OCI-LY1 (cell line): ENCODE measurements around the gene NLRP5.

ENCODE experiments used
- H2AFZ ChIP-seq: fragments of 200-600 bp; sonication (generic), shearing (Covaris generic); 2 replicates; pipeline ENCODE4 v1.6.0; 2014; ENCODE audit warnings: antibody characterized with exemption, mild to moderate bottlenecking, low read length
- H3F3A ChIP-seq: fragments of 200-600 bp; sonication (generic), shearing (Covaris generic); 2 replicates; pipeline ENCODE4 v1.6.0; 2014; ENCODE audit warnings: mild to moderate bottlenecking, antibody characterized with exemption, low read length, moderate library complexity; ENCODE audit not compliant: insufficient read depth
- H3K27ac ChIP-seq: fragments of 200-600 bp; sonication (generic); 2 replicates; pipeline ENCODE4 v1.5.1; 2014; ENCODE audit warnings: low read length, mixed run types, mild to moderate bottlenecking, low read depth; ENCODE audit not compliant: poor library complexity, severe bottlenecking
- H3K27me3 ChIP-seq: fragments of 200-600 bp; sonication (generic); 2 replicates; pipeline ENCODE4 v1.6.0; 2014; ENCODE audit warnings: antibody characterized with exemption, mild to moderate bottlenecking, low read length, moderate library complexity; ENCODE audit not compliant: insufficient read depth
- H3K36me3 ChIP-seq: fragments of 200-600 bp; sonication (generic); 2 replicates; pipeline ENCODE4 v1.6.1; 2014; ENCODE audit warnings: mild to moderate bottlenecking, antibody characterized with exemption, low read length, moderate library complexity, mixed read lengths; ENCODE audit not compliant: insufficient read depth
- H3K4me1 ChIP-seq: fragments of 200-600 bp; sonication (generic); 2 replicates; pipeline ENCODE4 v1.5.1; 2014; ENCODE audit warnings: mild to moderate bottlenecking, low read length, moderate library complexity; ENCODE audit not compliant: insufficient read depth, severe bottlenecking
- H3K4me2 ChIP-seq: fragments of 200-600 bp; sonication (generic), shearing (Covaris generic); 2 replicates; pipeline ENCODE4 v1.6.1; 2014; ENCODE audit warnings: low read length
- H3K4me3 ChIP-seq: fragments of 200-600 bp; sonication (generic); 2 replicates; pipeline ENCODE4 v1.5.1; 2014; ENCODE audit warnings: low read length, low read depth, mild to moderate bottlenecking, mixed read lengths; ENCODE audit not compliant: poor library complexity, severe bottlenecking
- H3K79me2 ChIP-seq: fragments of 200-600 bp; shearing (Covaris generic); 2 replicates; pipeline ENCODE4 v1.6.1; 2016; ENCODE audit warnings: mixed run types, low read length, mixed read lengths; ENCODE audit not compliant: insufficient read depth
- H3K9ac ChIP-seq: fragments of 200-600 bp; sonication (generic), shearing (Covaris generic); 2 replicates; pipeline ENCODE4 v1.6.1; 2014; ENCODE audit warnings: mild to moderate bottlenecking, low read length, mixed read lengths
- H3K9me2 ChIP-seq: fragments of 200-600 bp; sonication (generic), shearing (Covaris generic); 2 replicates; pipeline ENCODE4 v1.6.1; 2014; ENCODE audit warnings: low read depth, mild to moderate bottlenecking, low read length, mixed read lengths
- H3K9me3 ChIP-seq: fragments of 200-600 bp; shearing (Covaris generic); 2 replicates; pipeline ENCODE4 v1.6.1; 2014; ENCODE audit warnings: low read length, mixed read lengths
- H4K20me1 ChIP-seq: fragments of 200-600 bp; sonication (generic), shearing (Covaris generic); 2 replicates; pipeline ENCODE4 v1.6.0; 2016; ENCODE audit warnings: mild to moderate bottlenecking, low read length; ENCODE audit not compliant: insufficient read depth
- EZH2 ChIP-seq: fragments of 200-600 bp; sonication (generic), shearing (Covaris generic); IDR thresholded peaks from 2 replicates; pipeline ENCODE4 v1.8.0; 2017; ENCODE audit warnings: borderline replicate concordance, mixed run types, mild to moderate bottlenecking, antibody characterized with exemption, low read length, moderate library complexity, mixed read lengths
- TF ChIP-seq, protein P1 (sequence below): fragments of 200-600 bp; sonication (generic), shearing (Covaris generic); IDR thresholded peaks from 2 replicates; pipeline ENCODE4 v1.5.1; 2017; ENCODE audit warnings: mild to moderate bottlenecking, antibody characterized with exemption, low read length, moderate library complexity, mixed read lengths

Gene NLRP5

DNA sequence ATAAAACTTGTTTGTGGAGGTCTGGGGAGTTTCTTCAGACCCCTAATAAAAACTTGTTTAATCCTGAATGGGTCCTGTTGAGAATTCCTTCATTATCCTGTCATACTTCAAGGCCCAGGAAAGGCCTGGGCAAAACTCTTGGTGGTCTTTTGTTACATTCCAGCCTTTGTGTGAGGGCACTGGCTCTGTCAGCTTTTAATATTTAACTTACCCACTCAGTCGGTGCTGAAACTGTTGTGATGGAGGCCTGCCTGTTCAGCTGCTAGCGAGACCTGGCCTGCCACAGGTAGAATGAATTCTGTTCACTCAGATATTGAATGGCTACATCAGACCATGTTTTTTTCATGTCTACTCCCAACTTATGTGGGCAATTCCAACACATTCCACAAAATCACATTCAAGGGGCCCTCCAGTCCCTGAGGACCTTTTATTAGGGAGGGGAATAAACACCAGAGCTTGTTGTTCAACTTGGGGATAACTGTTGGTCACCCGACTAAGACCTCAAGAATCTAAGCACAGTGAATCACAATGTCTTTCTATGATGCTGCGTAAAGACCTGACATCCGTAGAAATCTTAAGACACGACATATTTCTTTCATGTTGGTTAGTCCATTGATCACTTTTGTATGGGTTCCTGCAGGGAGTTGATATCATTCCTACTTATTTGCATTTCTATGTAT is 26.4 kb upstream of the NLRP5 start:
- Histone ChIP-seq H4K20me1 (no peaks in the 10 kb centered on the region), H3K4me3 (no peak overlapping the region), H3K36me3 (no peaks in the 10 kb centered on the region), H3K27ac (no peak overlapping the region), H3K27me3 (no peaks in the 10 kb centered on the region), H3F3A (no peaks in the 10 kb centered on the region), H3K4me1 (no peaks in the 10 kb centered on the region), H3K79me2 (no peaks in the 10 kb centered on the region), H3K9me2 (no peaks in the 10 kb centered on the region), H3K4me2 (no peak overlapping the region), H3K9me3 (no peaks in the 10 kb centered on the region), H2AFZ (no peak overlapping the region), H3K9ac (no peak overlapping the region)
- TF ChIP-seq, protein P1, sequence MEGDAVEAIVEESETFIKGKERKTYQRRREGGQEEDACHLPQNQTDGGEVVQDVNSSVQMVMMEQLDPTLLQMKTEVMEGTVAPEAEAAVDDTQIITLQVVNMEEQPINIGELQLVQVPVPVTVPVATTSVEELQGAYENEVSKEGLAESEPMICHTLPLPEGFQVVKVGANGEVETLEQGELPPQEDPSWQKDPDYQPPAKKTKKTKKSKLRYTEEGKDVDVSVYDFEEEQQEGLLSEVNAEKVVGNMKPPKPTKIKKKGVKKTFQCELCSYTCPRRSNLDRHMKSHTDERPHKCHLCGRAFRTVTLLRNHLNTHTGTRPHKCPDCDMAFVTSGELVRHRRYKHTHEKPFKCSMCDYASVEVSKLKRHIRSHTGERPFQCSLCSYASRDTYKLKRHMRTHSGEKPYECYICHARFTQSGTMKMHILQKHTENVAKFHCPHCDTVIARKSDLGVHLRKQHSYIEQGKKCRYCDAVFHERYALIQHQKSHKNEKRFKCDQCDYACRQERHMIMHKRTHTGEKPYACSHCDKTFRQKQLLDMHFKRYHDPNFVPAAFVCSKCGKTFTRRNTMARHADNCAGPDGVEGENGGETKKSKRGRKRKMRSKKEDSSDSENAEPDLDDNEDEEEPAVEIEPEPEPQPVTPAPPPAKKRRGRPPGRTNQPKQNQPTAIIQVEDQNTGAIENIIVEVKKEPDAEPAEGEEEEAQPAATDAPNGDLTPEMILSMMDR: no peak
- no peak for TF ChIP-seq EZH2

DNA sequence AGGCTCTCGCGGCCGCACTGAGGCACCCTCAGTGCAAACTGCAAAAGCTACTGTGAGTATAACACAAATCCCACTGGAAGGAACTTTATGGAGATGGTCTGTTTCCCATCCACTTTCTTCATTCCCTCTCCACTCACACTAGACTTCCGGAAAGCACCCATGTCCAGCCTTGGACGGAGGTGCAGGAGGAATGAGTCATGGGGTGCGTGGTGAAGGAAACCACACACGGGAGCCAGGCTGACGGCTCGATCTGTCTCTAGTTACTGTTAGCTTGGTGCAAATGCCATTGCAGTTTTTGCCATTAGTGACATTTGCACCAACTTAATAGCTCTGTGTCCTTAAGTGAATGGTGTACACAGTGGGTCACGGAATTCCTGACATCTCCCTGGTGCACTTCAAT is 24.4 kb upstream of the NLRP5 start:
- Histone ChIP-seq H2AFZ (no peak overlapping the region), H3K27me3 (no peaks in the 10 kb centered on the region), H3K9ac (no peak overlapping the region), H3K4me3 (no peak overlapping the region), H3K79me2 (no peaks in the 10 kb centered on the region), H3K9me2 (no peaks in the 10 kb centered on the region), H3F3A (no peaks in the 10 kb centered on the region), H3K36me3 (no peaks in the 10 kb centered on the region), H4K20me1 (no peaks in the 10 kb centered on the region), H3K4me2 (no peak overlapping the region), H3K9me3 (no peaks in the 10 kb centered on the region), H3K27ac (no peak overlapping the region), H3K4me1 (no peaks in the 10 kb centered on the region)
- TF ChIP-seq, protein P1: no peak
- no peak for TF ChIP-seq EZH2

DNA sequence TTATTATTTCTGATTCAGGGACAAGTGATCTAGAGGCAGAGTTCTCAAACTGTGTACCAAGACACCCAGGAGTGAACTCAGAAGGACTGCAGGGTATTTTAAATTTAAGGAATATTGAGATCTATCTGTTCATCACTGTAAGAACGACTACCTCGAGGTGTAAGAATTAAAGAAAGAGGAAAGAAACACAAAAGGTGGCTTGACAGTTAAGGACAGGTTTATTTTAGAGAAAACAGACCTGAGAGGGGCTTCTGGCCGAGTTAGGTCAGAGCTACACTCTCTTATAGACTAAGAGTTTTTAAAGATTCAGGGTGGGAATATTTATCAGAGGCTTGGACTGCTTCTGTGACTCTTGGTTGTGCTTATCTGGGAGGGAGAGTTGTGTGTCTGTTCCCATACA is 12.6 kb upstream of the NLRP5 start:
- TF ChIP-seq, protein P1: no peak
- TF ChIP-seq EZH2: no peak
- Histone ChIP-seq H3K4me2 (no peak overlapping the region), H4K20me1 (no peaks in the 10 kb centered on the region), H3K4me1 (no peaks in the 10 kb centered on the region), H3K27ac (no peak overlapping the region), H2AFZ (no peak overlapping the region), H3K9me2 (no peaks in the 10 kb centered on the region), H3K79me2 (no peaks in the 10 kb centered on the region), H3F3A (no peaks in the 10 kb centered on the region), H3K4me3 (no peak overlapping the region), H3K9ac (no peak overlapping the region), H3K36me3 (no peaks in the 10 kb centered on the region), H3K9me3 (peaks cover under 1% of the 10 kb centered on the region; the same call in 1 of the 2 replicates), H3K27me3 (no peaks in the 10 kb centered on the region)
